ENCODE data around the gene KIAA0232. TPM values are rescaled to one million over a fixed set of nuclear protein-coding genes. Genes with fewer than 3 reads are reported as not detected.

Gene KIAA0232
- 9.5 and 11.7 TPM in 2 replicates for total RNA-seq (2014; rRNA removed; shearing (Covaris generic))

GRCh38 chr4:6782147-6782845 lies at the start of gene KIAA0232:
Gene KIAA0232, plus strand, starts transcription at chr4:6782727. Its CDS starts 41,727 bp downstream, at chr4:6824454.

GRCh38 chr4:6909113-6909969 lies 126.8 kb downstream of the KIAA0232 start, which contains the start of gene TBC1D14:
Gene TBC1D14, plus strand, starts transcription at chr4:6909826. Its CDS starts 13,564 bp downstream, at chr4:6923390.

Other genes starting within 250 kb of the KIAA0232 start
- 5.8 and 9.0 TPM in 2 replicates for gene MAN2B2, start 207.5 kb upstream of the KIAA0232 start, total RNA-seq (2014; rRNA removed; shearing (Covaris generic))
- 131 and 169 TPM in 2 replicates for gene MRFAP1, start 142.0 kb upstream of the KIAA0232 start, total RNA-seq (2014; rRNA removed; shearing (Covaris generic))
- gene S100P, start 88.8 kb upstream of the KIAA0232 start, total RNA-seq (2014; rRNA removed; shearing (Covaris generic)) = 10.4 and 20.1 TPM in 2 replicates
- gene MRFAP1L1, start 72.9 kb upstream of the KIAA0232 start, total RNA-seq (2014; rRNA removed; shearing (Covaris generic)) = 63.1 and 71.4 TPM in 2 replicates
- gene BLOC1S4, start 66.6 kb upstream of the KIAA0232 start, total RNA-seq (2014; rRNA removed; shearing (Covaris generic)) = 22.6 and 23.8 TPM in 2 replicates
- gene TBC1D14, start 127.1 kb downstream of the KIAA0232 start, total RNA-seq (2014; rRNA removed; shearing (Covaris generic)) = 39.8 and 42.0 TPM in 2 replicates